NB4 (cell line): ENCODE measurements around the gene SMOC2.

ENCODE experiments used
- MYC ChIP-seq: IDR thresholded peaks from 2 replicates; pipeline ENCODE4 v1.6.1; 2011; ENCODE audit warnings: low read depth, low read length
- TF ChIP-seq, protein P1 (sequence below): IDR thresholded peaks from one replicate; pipeline ENCODE4 v1.5.1; 2012; ENCODE audit warnings: low read depth, low read length

GRCh38 chr6:168563656-168564055 is 122.7 kb downstream of the SMOC2 start:
- no peak for TF ChIP-seq MYC
- TF ChIP-seq, protein P1, sequence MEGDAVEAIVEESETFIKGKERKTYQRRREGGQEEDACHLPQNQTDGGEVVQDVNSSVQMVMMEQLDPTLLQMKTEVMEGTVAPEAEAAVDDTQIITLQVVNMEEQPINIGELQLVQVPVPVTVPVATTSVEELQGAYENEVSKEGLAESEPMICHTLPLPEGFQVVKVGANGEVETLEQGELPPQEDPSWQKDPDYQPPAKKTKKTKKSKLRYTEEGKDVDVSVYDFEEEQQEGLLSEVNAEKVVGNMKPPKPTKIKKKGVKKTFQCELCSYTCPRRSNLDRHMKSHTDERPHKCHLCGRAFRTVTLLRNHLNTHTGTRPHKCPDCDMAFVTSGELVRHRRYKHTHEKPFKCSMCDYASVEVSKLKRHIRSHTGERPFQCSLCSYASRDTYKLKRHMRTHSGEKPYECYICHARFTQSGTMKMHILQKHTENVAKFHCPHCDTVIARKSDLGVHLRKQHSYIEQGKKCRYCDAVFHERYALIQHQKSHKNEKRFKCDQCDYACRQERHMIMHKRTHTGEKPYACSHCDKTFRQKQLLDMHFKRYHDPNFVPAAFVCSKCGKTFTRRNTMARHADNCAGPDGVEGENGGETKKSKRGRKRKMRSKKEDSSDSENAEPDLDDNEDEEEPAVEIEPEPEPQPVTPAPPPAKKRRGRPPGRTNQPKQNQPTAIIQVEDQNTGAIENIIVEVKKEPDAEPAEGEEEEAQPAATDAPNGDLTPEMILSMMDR, result no peak
